Breast epithelium (tissue), 4 donors: ENCODE measurements around the gene CCL19. TPM values are rescaled to one million over a fixed set of nuclear protein-coding genes. Genes with fewer than 3 reads are reported as not detected.
A peak's percentile ranks its signal among the peaks of the same experiment; 100 is the strongest.

Experiments
- DNase-seq, 2 donors: peaks; one replicate each; pipeline ENCODE4 v3.0.0-alpha.2; 2019; ENCODE audit warnings: low spot score in 2 of 2
- H3K27ac ChIP-seq, 2 donors: fragments of 200-600 bp; sonication (generic) in 1 of 2; one replicate each; pipeline ENCODE4 v1.5.1; 2016 to 2019; ENCODE audit warnings: mild to moderate bottlenecking in 1 of 2
- H3K27me3 ChIP-seq, 2 donors: fragments of 200-600 bp; sonication (generic) in 1 of 2; one replicate each; pipeline versions ENCODE4 v1.5.1 to v1.6.0; 2017 to 2019; ENCODE audit warnings: control low read depth in 1 of 2, mild to moderate bottlenecking in 1 of 2
- H3K36me3 ChIP-seq: fragments of 200-600 bp; one replicate; pipeline ENCODE4 v1.5.1; 2019
- H3K4me1 ChIP-seq, 2 donors: fragments of 200-600 bp; sonication (generic); one replicate each; pipeline ENCODE4 v1.5.1; 2016 to 2019; ENCODE audit warnings: control low read depth in 1 of 2
- H3K4me3 ChIP-seq, 3 donors: fragments of 200-600 bp; sonication (generic); 1 replicate in 2 of 3; 2 replicates in 1 of 3; pipeline ENCODE4 v1.5.1; 2016 to 2019; ENCODE audit warnings: mild to moderate bottlenecking in 3 of 3, moderate library complexity in 2 of 3
- H3K9me3 ChIP-seq, 2 donors: fragments of 200-600 bp; sonication (generic) in 1 of 2; one replicate each; pipeline ENCODE4 v1.5.1; 2016 to 2019; ENCODE audit warnings: control low read depth in 1 of 2
- CTCF ChIP-seq, 3 donors: fragments of 450-650 bp; IDR thresholded peaks; one replicate each; pipeline ENCODE4 v1.5.1; 2016 to 2017; ENCODE audit warnings: antibody characterized with exemption in 3 of 3, mild to moderate bottlenecking in 3 of 3, moderate library complexity in 3 of 3
- POLR2A ChIP-seq: fragments of 450-650 bp; IDR thresholded peaks from one replicate; pipeline ENCODE4 v1.6.1; 2016; ENCODE audit warnings: antibody characterized with exemption, mild to moderate bottlenecking, moderate library complexity
- POLR2AphosphoS5 ChIP-seq, 3 donors: sonication (generic); formaldehyde crosslinking; IDR thresholded peaks; one replicate each; pipeline ENCODE4 v1.6.1; 2017; ENCODE audit warnings: antibody characterized with exemption in 3 of 3
- intact Hi-C: fragments of 100-400 bp; cut with DNase I; formaldehyde crosslinking; loops from one replicate; pipeline ENCODE4 v1.15.1; 2023; ENCODE audit warnings: low total_unique reads
- total RNA-seq, 3 donors: library from RNA; depleted of rRNA; stranded (reverse); fragments of >200 nt; gene quantifications; one replicate each; pipeline ENCODE4 v1.1.0, GENCODE V29; 2016

CCL19 gene
- total RNA-seq, 3 donors from 2014 or later: 0.88 to 5.6 (median 1.3) TPM

- Histone ChIP-seq H3K27me3 (no peaks in the 10 kb centered on the region), H3K27ac (peak within 1 kb of the TSS; percentile 84 to 89), H3K4me1 (peaks cover 4 to 10% of the 10 kb centered on the region in 2 donors), H3K9me3 (no peaks in the 10 kb centered on the region), H3K4me3 (peak within 1 kb of the TSS; percentile 71 to 78 (median 78)), H3K36me3 (no peaks in the 10 kb centered on the region)
- intact Hi-C loops: no loop called here
- TF ChIP-seq CTCF (IDR thresholded peaks at IDR 0.05) (peak; percentile 10 to 51 (median 28)), POLR2A (no peak), POLR2AphosphoS5 (IDR thresholded peaks at IDR 0.05) (peak; percentile 45 to 50 (median 47))
- DNase-seq: peak; percentile 91 to 92
Observed at GRCh38 chr9:34646211-34647083, 44.6 kb downstream of the CCL19 start, which contains the start of gene GALT. GALT (plus strand) TSS chr9:34646675; CDS start chr9:34646705, 30 bp downstream.

GRCh38 chr9:34644766-34645314, 46.2 kb downstream of the CCL19 start:
- Histone ChIP-seq H3K27ac (no peak overlapping the region), H3K36me3 (no peaks in the 10 kb centered on the region), H3K4me3 (no peak overlapping the region), H3K27me3 (no peaks in the 10 kb centered on the region), H3K9me3 (no peaks in the 10 kb centered on the region), H3K4me1 (peaks cover 4 to 10% of the 10 kb centered on the region in 2 donors)
- no peak for DNase-seq
- TF ChIP-seq POLR2A (no peak), POLR2AphosphoS5 (IDR thresholded peaks at IDR 0.05) (no peak), CTCF (IDR thresholded peaks at IDR 0.05) (no peak)
- intact Hi-C loops: no loop called here

GRCh38 chr9:34642679-34643078, 48.4 kb downstream of the CCL19 start:
- TF ChIP-seq CTCF (IDR thresholded peaks at IDR 0.05) (no peak), POLR2A (no peak), POLR2AphosphoS5 (IDR thresholded peaks at IDR 0.05) (no peak)
- no peaks in the 10 kb centered on the region for H3K9me3 ChIP-seq
- peaks cover 2 to 4% of the 10 kb centered on the region in 2 donors for H3K4me1 ChIP-seq
- no peaks in the 10 kb centered on the region for H3K36me3 ChIP-seq
- no peak for DNase-seq
- no peak overlapping the region for H3K27ac ChIP-seq
- no peaks in the 10 kb centered on the region for H3K27me3 ChIP-seq
- intact Hi-C loops: no loop called here
- no peak overlapping the region for H3K4me3 ChIP-seq

Other genes with a start within 250 kb of the CCL19 start
- gene FAM219A, start 232.7 kb downstream of the CCL19 start, total RNA-seq: 1 to 10 TPM; 8.2 to 9.2 (median 9.0) TPM
- 1 to 10 TPM in 2 of 3 donors, not detected in 1; 1.6 to 3.2 TPM for gene DNAI1, start 232.5 kb downstream of the CCL19 start, total RNA-seq
- 1 to 10 TPM in 2 of 3 donors, under 1 TPM in 1; 0.33 to 5.4 (median 1.8) TPM for gene ENHO, start 168.3 kb downstream of the CCL19 start, total RNA-seq
- 100 to 1,000 TPM in 1 of 3 donors, 10 to 100 TPM in 2; 11.3 to 103 (median 15.4) TPM for gene CNTFR, start 101.6 kb downstream of the CCL19 start, total RNA-seq
- 10 to 100 TPM; 28.5 to 37.9 (median 36.4) TPM for gene RPP25L, start 79.2 kb downstream of the CCL19 start, total RNA-seq
- 100 to 1,000 TPM in 2 of 3 donors, 10 to 100 TPM in 1; 84.0 to 114 (median 113) TPM for gene DCTN3, start 70.8 kb downstream of the CCL19 start, total RNA-seq
- gene ARID3C, start 62.2 kb downstream of the CCL19 start, total RNA-seq: under 1 TPM in 1 of 3 donors, not detected in 2; 0.29 TPM
- gene SIGMAR1, start 53.5 kb downstream of the CCL19 start, total RNA-seq: 10 to 100 TPM; 62.6 to 84.8 (median 70.8) TPM
- 10 to 100 TPM; 26.1 to 37.0 (median 36.7) TPM for gene GALT, start 44.6 kb downstream of the CCL19 start, total RNA-seq
- 10 to 100 TPM; 20.3 to 45.5 (median 42.1) TPM for gene IL11RA, start 39.1 kb downstream of the CCL19 start, total RNA-seq
- not detected for gene CCL27, start 28.6 kb downstream of the CCL19 start, total RNA-seq
- 10 to 100 TPM in 2 of 3 donors, 1 to 10 TPM in 1; 5.9 to 84.9 (median 12.0) TPM for gene CCL21, start 18.9 kb upstream of the CCL19 start, total RNA-seq